ENCODE data around the gene PDSS2. TPM values are rescaled to one million over a fixed set of nuclear protein-coding genes. Genes with fewer than 3 reads are reported as not detected.

Gene PDSS2
- total and polyA plus RNA-seq, 7 donors = 4.7 to 16.7 (median 9.3) TPM

DNA sequence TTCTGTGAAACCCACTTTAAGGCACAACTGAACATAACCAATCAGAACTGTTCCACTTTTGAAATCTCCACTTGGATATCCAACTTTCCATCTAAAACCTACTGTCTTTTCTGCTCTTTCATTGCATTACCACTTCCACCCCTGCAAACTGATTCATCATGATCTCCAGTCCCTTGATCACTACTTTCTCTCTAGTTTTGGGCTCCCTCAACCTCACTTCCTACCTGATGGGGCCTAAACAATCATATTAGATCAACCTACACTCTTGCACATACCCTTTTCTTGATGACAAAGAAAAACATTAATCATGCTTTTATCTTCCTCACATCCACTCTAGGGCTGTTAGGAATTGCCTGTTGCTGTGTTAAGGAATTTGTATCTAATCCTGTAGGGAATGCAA is 137.6 kb downstream of the PDSS2 start:
- intact Hi-C loops (cut with DNase I) = no loop called here
- Histone ChIP-seq H3K27me3 (ENCODE audit: insufficient read depth in 3 of 3, low read length in 2 of 3) (no peaks in the 10 kb centered on the region), H3K4me1 (no peaks in the 10 kb centered on the region), H3K4me3 (no peak overlapping the region), H3K9me3 (no peaks in the 10 kb centered on the region), H3K36me3 (ENCODE audit: insufficient read depth in 1 of 2, low read depth in 1 of 2) (no peaks in the 10 kb centered on the region), H3K27ac (no peak overlapping the region)
- no peak for DNase-seq
- no peak for ATAC-seq
- TF ChIP-seq, protein P1, sequence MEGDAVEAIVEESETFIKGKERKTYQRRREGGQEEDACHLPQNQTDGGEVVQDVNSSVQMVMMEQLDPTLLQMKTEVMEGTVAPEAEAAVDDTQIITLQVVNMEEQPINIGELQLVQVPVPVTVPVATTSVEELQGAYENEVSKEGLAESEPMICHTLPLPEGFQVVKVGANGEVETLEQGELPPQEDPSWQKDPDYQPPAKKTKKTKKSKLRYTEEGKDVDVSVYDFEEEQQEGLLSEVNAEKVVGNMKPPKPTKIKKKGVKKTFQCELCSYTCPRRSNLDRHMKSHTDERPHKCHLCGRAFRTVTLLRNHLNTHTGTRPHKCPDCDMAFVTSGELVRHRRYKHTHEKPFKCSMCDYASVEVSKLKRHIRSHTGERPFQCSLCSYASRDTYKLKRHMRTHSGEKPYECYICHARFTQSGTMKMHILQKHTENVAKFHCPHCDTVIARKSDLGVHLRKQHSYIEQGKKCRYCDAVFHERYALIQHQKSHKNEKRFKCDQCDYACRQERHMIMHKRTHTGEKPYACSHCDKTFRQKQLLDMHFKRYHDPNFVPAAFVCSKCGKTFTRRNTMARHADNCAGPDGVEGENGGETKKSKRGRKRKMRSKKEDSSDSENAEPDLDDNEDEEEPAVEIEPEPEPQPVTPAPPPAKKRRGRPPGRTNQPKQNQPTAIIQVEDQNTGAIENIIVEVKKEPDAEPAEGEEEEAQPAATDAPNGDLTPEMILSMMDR (IDR thresholded peaks at IDR 0.05) = no peak

DNA sequence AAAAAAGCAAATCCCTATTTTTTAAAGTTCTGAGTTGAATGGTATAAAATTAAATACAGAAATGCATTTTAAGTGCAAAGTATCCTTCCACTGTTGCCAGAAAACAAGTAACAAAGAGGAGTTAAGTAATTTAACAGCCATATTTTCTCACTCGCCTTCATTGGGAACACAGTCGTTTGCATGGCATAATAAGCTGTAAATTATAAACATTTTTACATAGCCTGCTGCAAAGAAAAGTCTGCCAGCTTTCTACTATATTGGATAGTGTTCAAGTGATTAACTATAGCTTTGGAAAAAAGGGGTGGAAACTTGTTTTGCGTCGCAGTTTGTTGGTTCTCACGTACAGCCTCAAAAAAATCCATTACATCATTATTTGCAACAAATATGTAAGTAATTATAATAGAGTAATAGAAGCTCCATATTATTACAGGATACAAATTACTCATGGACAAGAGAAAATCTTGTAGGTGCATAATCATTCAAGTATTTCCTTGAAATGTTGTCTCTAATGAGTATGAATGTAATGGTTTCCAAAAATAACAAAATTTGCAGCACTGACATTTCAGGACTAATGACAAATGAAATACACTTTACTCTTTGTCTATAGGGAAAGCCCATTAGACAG is 139.3 kb downstream of the PDSS2 start:
- TF ChIP-seq, protein P1 (IDR thresholded peaks at IDR 0.05) = no peak
- no peaks in the 10 kb centered on the region for H3K4me1 ChIP-seq
- ATAC-seq = no peak
- H3K27me3 ChIP-seq (ENCODE audit: insufficient read depth in 3 of 3, low read length in 2 of 3) = no peaks in the 10 kb centered on the region
- intact Hi-C loops (cut with DNase I) = loop anchor here in 1 of 2 donors (10.0 kb wide), 2 partner anchors 355 to 385 kb away; no protein-coding TSS in a partner anchor
- no peaks in the 10 kb centered on the region for H3K36me3 ChIP-seq (ENCODE audit: insufficient read depth in 1 of 2, low read depth in 1 of 2)
- no peak overlapping the region for H3K27ac ChIP-seq
- 65 to 66% (median 65%) methylated on average over 5 of the region's 5 CpGs for WGBS, 3 donors
- H3K9me3 ChIP-seq = no peaks in the 10 kb centered on the region
- no peak overlapping the region for H3K4me3 ChIP-seq
- DNase-seq = no peak

DNA sequence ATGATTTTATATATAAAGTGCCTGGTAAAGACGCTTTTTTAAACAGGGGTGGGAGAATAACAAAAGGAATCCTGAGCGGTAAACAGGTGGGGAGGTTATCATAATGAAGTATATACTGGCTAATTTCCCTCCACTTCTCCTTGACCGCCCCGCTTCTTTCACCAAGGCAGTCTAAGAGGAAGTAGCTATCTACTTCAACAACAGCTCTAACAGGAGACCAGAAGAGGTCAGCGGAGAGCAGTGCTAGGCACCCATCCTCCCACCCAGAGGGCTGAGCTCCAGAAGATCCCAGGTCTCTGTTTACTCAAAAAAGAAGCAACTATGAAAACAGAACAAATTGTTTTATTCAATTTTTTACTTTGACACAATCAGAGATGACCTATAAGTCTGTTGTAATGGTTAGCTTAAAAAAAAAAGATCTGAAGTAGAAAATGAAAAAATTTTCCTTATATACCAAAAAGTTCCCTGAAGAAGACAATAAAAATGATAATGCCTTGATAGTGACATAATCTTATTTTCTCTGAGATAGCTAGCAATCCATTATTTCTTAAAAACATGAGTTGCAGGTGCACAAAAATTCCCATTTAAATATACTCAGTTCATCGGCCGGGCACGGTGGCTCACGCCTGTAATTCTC is 141.1 kb downstream of the PDSS2 start:
- Histone ChIP-seq H3K27ac (no peak overlapping the region), H3K9me3 (no peaks in the 10 kb centered on the region), H3K4me1 (no peaks in the 10 kb centered on the region), H3K27me3 (ENCODE audit: insufficient read depth in 3 of 3, low read length in 2 of 3) (no peaks in the 10 kb centered on the region), H3K36me3 (ENCODE audit: insufficient read depth in 1 of 2, low read depth in 1 of 2) (no peaks in the 10 kb centered on the region), H3K4me3 (no peak overlapping the region)
- peak; percentile 60 to 92 (median 82) for ATAC-seq
- DNase-seq = peak; percentile 32 to 58
- WGBS, 3 donors = 72 to 75% (median 73%) methylated on average over 9 of the region's 9 CpGs
- intact Hi-C loops (cut with DNase I) = loop anchor here in 1 of 2 donors (10.0 kb wide), 2 partner anchors 357 to 387 kb away; no protein-coding TSS in a partner anchor
- TF ChIP-seq, protein P1 (IDR thresholded peaks at IDR 0.05) = peak; percentile 62

- no peaks in the 10 kb centered on the region for H3K36me3 ChIP-seq (ENCODE audit: insufficient read depth in 1 of 2, low read depth in 1 of 2)
- TF ChIP-seq, protein P1 (IDR thresholded peaks at IDR 0.05) = no peak
- no peak for DNase-seq
- H3K27me3 ChIP-seq (ENCODE audit: insufficient read depth in 3 of 3, low read length in 2 of 3) = no peaks in the 10 kb centered on the region
- H3K4me3 ChIP-seq = no peak overlapping the region
- H3K27ac ChIP-seq = no peak overlapping the region
- no peak for ATAC-seq
- H3K4me1 ChIP-seq = no peaks in the 10 kb centered on the region
- no peaks in the 10 kb centered on the region for H3K9me3 ChIP-seq
- intact Hi-C loops (cut with DNase I) = loop anchor here in 1 of 2 donors (10.0 kb wide), 2 partner anchors 360 to 390 kb away; no protein-coding TSS in a partner anchor
Observed at GRCh38 chr6:107315114-107315513, 144.2 kb downstream of the PDSS2 start.
